Lung (tissue), 12 donors: ENCODE measurements around the gene TP53I11. TPM values are rescaled to one million over a fixed set of nuclear protein-coding genes. Genes with fewer than 3 reads are reported as not detected.

Experiments used
- ATAC-seq: fragments of 200-7000 bp; cut with Tn5 transposase; one replicate; pipeline ENCODE4 v1.9.1; 2020; ENCODE audit warnings: moderate number of reproducible peaks; ENCODE audit not compliant: insufficient read depth, low FRiP score
- DNase-seq, 3 donors: peaks; one replicate each; pipeline ENCODE4 v3.0.0-alpha.2; 2013 to 2017
- H3K27ac ChIP-seq, 2 donors: one replicate each; pipeline ENCODE4 v1.5.1; 2013; ENCODE audit warnings: mild to moderate bottlenecking in 2 of 2, moderate library complexity in 2 of 2, control low read depth in 1 of 2, inconsistent platforms in 1 of 2, low read depth in 1 of 2, low read length in 1 of 2
- H3K27me3 ChIP-seq, 3 donors: one replicate each; pipeline ENCODE4 v1.5.1; 2013; ENCODE audit warnings: low read length in 2 of 3; ENCODE audit not compliant: control insufficient read depth in 3 of 3, insufficient read depth in 3 of 3
- H3K36me3 ChIP-seq, 4 donors: one replicate each; pipeline ENCODE4 v1.5.1; 2013; ENCODE audit warnings: low read length in 4 of 4, mild to moderate bottlenecking in 1 of 4, moderate library complexity in 1 of 4; ENCODE audit not compliant: control insufficient read depth in 4 of 4, insufficient read depth in 4 of 4
- H3K4me1 ChIP-seq, 5 donors: one replicate each; pipeline ENCODE4 v1.5.1; 2013; ENCODE audit warnings: low read length in 5 of 5, mild to moderate bottlenecking in 2 of 5, moderate library complexity in 1 of 5; ENCODE audit not compliant: control insufficient read depth in 5 of 5, insufficient read depth in 5 of 5
- H3K4me3 ChIP-seq: one replicate; pipeline ENCODE4 v1.5.1; 2013; ENCODE audit warnings: mild to moderate bottlenecking, control low read depth, moderate library complexity
- H3K9ac ChIP-seq, 2 donors: one replicate each; pipeline ENCODE4 v1.5.1; 2013; ENCODE audit warnings: low read length in 2 of 2, control low read depth in 1 of 2; ENCODE audit not compliant: insufficient read depth in 1 of 2
- H3K9me3 ChIP-seq, 4 donors: one replicate each; pipeline ENCODE4 v1.5.1; 2013; ENCODE audit warnings: low read length in 3 of 4, mild to moderate bottlenecking in 1 of 4, moderate library complexity in 1 of 4; ENCODE audit not compliant: control insufficient read depth in 4 of 4, insufficient read depth in 3 of 4
- CTCF ChIP-seq: IDR thresholded peaks from 2 replicates; pipeline ENCODE4 v1.5.1; 2012; ENCODE audit warnings: mild to moderate bottlenecking; ENCODE audit errors: control extremely low read depth, extremely low read depth
- WGBS, 2 donors: extraction: QIAGEN DNeasy Blood & Tissue Kit; methylation state at CpG; one replicate each; pipeline ENCODE4 v1.1.7; 2013; 5-methylcytosine and 5-hydroxymethylcytosine counted together
- polyA plus RNA-seq, 2 donors: library from polyadenylated mRNA; stranded (reverse); fragments of 200-250 nt; gene quantifications; one replicate each; pipeline ENCODE4 v1.2.1, GENCODE V29; 2013
- total RNA-seq, 2 donors: library from RNA; depleted of rRNA in 1 of 2; stranded (reverse); fragments of >200 nt in 1 of 2; gene quantifications; one replicate each; pipeline ENCODE4 v1.2.1, GENCODE V29; 2014 to 2021
- donor health status: control.
- donor health status: control.
- donor health status: Bipolar disorder and iron deficiency.
- donor health status: healthy.
- donor health status: DM: yes; HTN: yes; CAD: no.

Gene TP53I11
- total and polyA plus RNA-seq, 4 donors: 51.2 to 134 (median 71.9) TPM

GRCh38 chr11:44962464-44962863, 11.8 kb upstream of the TP53I11 start:
- peaks cover 0 to 13% (median 0%) of the 10 kb centered on the region in 5 donors for H3K4me1 ChIP-seq
- H3K4me3 ChIP-seq: no peak overlapping the region
- no peak for DNase-seq
- H3K36me3 ChIP-seq: no peaks in the 10 kb centered on the region
- H3K9ac ChIP-seq: no peak overlapping the region
- 92 to 99% methylated on average over 3 of the region's 3 CpGs for WGBS, 2 donors
- H3K27ac ChIP-seq: no peak overlapping the region
- TF ChIP-seq CTCF: no peak
- no peaks in the 10 kb centered on the region for H3K9me3 ChIP-seq
- ATAC-seq: no peak
- no peaks in the 10 kb centered on the region for H3K27me3 ChIP-seq

GRCh38 chr11:44960200-44960845, 9.6 kb upstream of the TP53I11 start:
- Histone ChIP-seq H3K4me1 (peaks cover 0 to 16% (median 5%) of the 10 kb centered on the region in 5 donors), H3K9ac (no peak overlapping the region), H3K36me3 (no peaks in the 10 kb centered on the region), H3K27ac (no peak overlapping the region), H3K9me3 (no peaks in the 10 kb centered on the region), H3K4me3 (no peak overlapping the region), H3K27me3 (no peaks in the 10 kb centered on the region)
- DNase-seq (no peak), ATAC-seq (no peak)
- WGBS, 2 donors: 53 to 58% methylated on average over 7 of the region's 7 CpGs
- no peak for TF ChIP-seq CTCF

DNA sequence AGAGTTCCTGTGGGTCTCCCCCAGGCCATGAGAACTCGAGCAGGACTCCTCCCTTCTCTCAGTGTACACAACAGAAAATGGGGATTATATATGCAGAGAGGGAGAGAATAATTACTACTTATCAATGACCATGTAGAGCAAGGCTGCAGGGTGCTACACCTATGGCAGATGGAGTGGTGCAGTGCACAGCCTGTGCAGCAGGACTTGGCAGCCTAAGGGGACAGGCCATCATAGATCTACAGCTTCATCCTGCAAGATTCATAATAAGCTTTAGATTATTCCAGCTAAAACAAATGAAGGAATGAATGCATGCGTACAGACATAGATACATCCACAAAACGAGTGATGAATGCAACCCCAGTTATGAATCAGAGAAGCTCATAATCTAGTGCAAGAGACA, 8.4 kb upstream of the TP53I11 start:
- Histone ChIP-seq H3K27ac (no peak overlapping the region), H3K9ac (no peak overlapping the region), H3K9me3 (no peaks in the 10 kb centered on the region), H3K4me1 (peaks cover 0 to 18% (median 16%) of the 10 kb centered on the region in 5 donors), H3K4me3 (no peak overlapping the region), H3K36me3 (no peaks in the 10 kb centered on the region), H3K27me3 (no peaks in the 10 kb centered on the region)
- DNase-seq (no peak), ATAC-seq (no peak)
- WGBS, 2 donors: 92 to 95% methylated on average over 3 of the region's 3 CpGs
- no peak for TF ChIP-seq CTCF
